WTC11 (cell line): Measurements from ENCODE around the gene TINAGL1. TPM values are rescaled to one million over a fixed set of nuclear protein-coding genes. Genes with fewer than 3 reads are reported as not detected.

ENCODE experiments used
- ATAC-seq: fragments of 200-7000 bp; cut with Tn5 transposase; 2 replicates; pipeline ENCODE4 v1.10.0; 2021; ENCODE audit warnings: mild to moderate bottlenecking, moderate library complexity
- CTCF ChIA-PET: fragments of 300-600 bp; sonication (Branson Sonifier 250); formaldehyde crosslinking; loops from one replicate; lab custom pipeline; 2021; ENCODE audit warnings: antibody characterized with exemption; lab: Charles Lee
- POLR2A ChIA-PET: fragments of 350-600 bp; sonication (Branson Sonifier 250); formaldehyde crosslinking; loops from one replicate; lab custom pipeline; 2021; ENCODE audit warnings: antibody characterized with exemption; lab: Charles Lee
- DNase-seq: peaks from one replicate; pipeline ENCODE4 v3.0.0; 2021; ENCODE audit warnings: low spot score
- H3K27ac Mint-ChIP-seq: 2 replicates; pipeline ENCODE4 v1.8.0; 2021; ENCODE audit warnings: mixed read lengths
- H3K27me3 Mint-ChIP-seq: 2 replicates; pipeline ENCODE4 v1.8.0; 2021; ENCODE audit warnings: low read depth, mild to moderate bottlenecking, moderate library complexity, mixed read lengths
- H3K36me3 Mint-ChIP-seq: 2 replicates; pipeline ENCODE4 v1.8.0; 2021; ENCODE audit warnings: mixed read lengths
- H3K4me1 Mint-ChIP-seq: 2 replicates; pipeline ENCODE4 v1.8.0; 2022; ENCODE audit warnings: mixed read lengths
- H3K4me3 Mint-ChIP-seq: 2 replicates; pipeline ENCODE4 v1.8.0; 2021; ENCODE audit warnings: mild to moderate bottlenecking, moderate library complexity, mixed read lengths
- H3K9me3 Mint-ChIP-seq: 2 replicates; pipeline ENCODE4 v1.8.0; 2021; ENCODE audit warnings: mixed read lengths
- ATF1 ChIP-seq: sonication (generic); formaldehyde crosslinking; IDR thresholded peaks from 2 replicates; pipeline ENCODE4 v1.8.1; 2023; ENCODE audit warnings: mild to moderate bottlenecking, moderate library complexity, missing genetic modification reagents
- E2F4 ChIP-seq: sonication (generic); formaldehyde crosslinking; IDR thresholded peaks from 2 replicates; pipeline ENCODE4 v1.8.1; 2022; ENCODE audit warnings: low read depth, mild to moderate bottlenecking, moderate library complexity, missing genetic modification reagents, borderline replicate concordance
- FOXK1 ChIP-seq: sonication (generic); formaldehyde crosslinking; IDR thresholded peaks from 2 replicates; pipeline ENCODE4 v1.8.0; 2022; ENCODE audit warnings: mild to moderate bottlenecking, moderate library complexity, missing genetic modification reagents
- GABPB1 ChIP-seq: sonication (generic); formaldehyde crosslinking; IDR thresholded peaks from 2 replicates; pipeline ENCODE4 v1.8.1; 2023; ENCODE audit warnings: mild to moderate bottlenecking, missing genetic modification reagents
- HMGXB4 ChIP-seq: sonication (generic); formaldehyde crosslinking; IDR thresholded peaks from 2 replicates; pipeline ENCODE4 v1.8.1; 2023; ENCODE audit warnings: mild to moderate bottlenecking, moderate library complexity, missing genetic modification reagents
- JAZF1 ChIP-seq: fragments of 250-450 bp; sonication (Bioruptor Pico); IDR thresholded peaks from 2 replicates; pipeline ENCODE4 v1.9.0; 2021; ENCODE audit warnings: moderate library complexity, mild to moderate bottlenecking, inconsistent platforms
- KAT7 ChIP-seq: sonication (generic); formaldehyde crosslinking; IDR thresholded peaks from 2 replicates; pipeline ENCODE4 v1.8.1; 2023; ENCODE audit warnings: missing genetic modification reagents, mild to moderate bottlenecking, borderline replicate concordance
- NFE2L1 ChIP-seq: sonication (generic); formaldehyde crosslinking; IDR thresholded peaks from 2 replicates; pipeline ENCODE4 v1.8.1; 2023; ENCODE audit warnings: missing genetic modification reagents
- NFYB ChIP-seq: sonication (generic); formaldehyde crosslinking; conservative IDR thresholded peaks from 2 replicates; pipeline ENCODE4 v1.8.0; 2022; ENCODE audit warnings: low read depth, missing genetic modification reagents
- PRDM15 ChIP-seq: sonication (generic); formaldehyde crosslinking; IDR thresholded peaks from 2 replicates; pipeline ENCODE4 v1.8.0; 2022; ENCODE audit warnings: missing genetic modification reagents
- SOX15 ChIP-seq: fragments of 250-450 bp; sonication (Bioruptor Pico); IDR thresholded peaks from 2 replicates; pipeline ENCODE4 v1.9.0; 2021; ENCODE audit warnings: mild to moderate bottlenecking
- TCF7 ChIP-seq: sonication (generic); formaldehyde crosslinking; IDR thresholded peaks from 2 replicates; pipeline ENCODE4 v1.8.0; 2022; ENCODE audit warnings: mild to moderate bottlenecking, low read depth, missing genetic modification reagents, moderate library complexity
- TEAD4 ChIP-seq: sonication (generic); formaldehyde crosslinking; IDR thresholded peaks from 2 replicates; pipeline ENCODE4 v1.8.0; 2022; ENCODE audit warnings: mild to moderate bottlenecking, missing genetic modification reagents
- ZBTB21 ChIP-seq: sonication (generic); formaldehyde crosslinking; IDR thresholded peaks from 2 replicates; pipeline ENCODE4 v1.8.1; 2023; ENCODE audit warnings: mild to moderate bottlenecking, missing genetic modification reagents, borderline replicate concordance
- ZBTB43 ChIP-seq: sonication (generic); formaldehyde crosslinking; IDR thresholded peaks from 2 replicates; pipeline ENCODE4 v1.8.1; 2023; ENCODE audit warnings: mild to moderate bottlenecking, missing genetic modification reagents
- ZMAT4 ChIP-seq: fragments of 250-450 bp; sonication (Bioruptor Pico); IDR thresholded peaks from 2 replicates; pipeline ENCODE4 v1.9.0; 2021; ENCODE audit warnings: mild to moderate bottlenecking
- ZNF138 ChIP-seq: sonication (generic); formaldehyde crosslinking; conservative IDR thresholded peaks from 2 replicates; pipeline ENCODE4 v1.8.1; 2022; ENCODE audit warnings: mild to moderate bottlenecking, moderate library complexity, missing genetic modification reagents
- ZNF232 ChIP-seq: sonication (generic); formaldehyde crosslinking; IDR thresholded peaks from 2 replicates; pipeline ENCODE4 v1.8.0; 2022; ENCODE audit warnings: mild to moderate bottlenecking, missing genetic modification reagents
- ZNF423 ChIP-seq: fragments of 250-450 bp; sonication (Bioruptor Pico); IDR thresholded peaks from 2 replicates; pipeline ENCODE4 v2.1.2; 2022; ENCODE audit warnings: mild to moderate bottlenecking, moderate library complexity
- ZNF532 ChIP-seq: fragments of 250-450 bp; sonication (Bioruptor Pico); IDR thresholded peaks from 2 replicates; pipeline ENCODE4 v1.9.0; 2021; ENCODE audit warnings: mild to moderate bottlenecking, borderline replicate concordance
- total RNA-seq: library from RNA; stranded (reverse); gene quantifications from 3 replicates; pipeline ENCODE4 v1.2.3, GENCODE V29; 2021

Gene TINAGL1
- total RNA-seq, 1 experiment from 2014 or later: 7.2 TPM

GRCh38 chr1:31584869-31585735 is 8.8 kb downstream of the TINAGL1 start:
- peaks cover 37% of the 10 kb centered on the region for H3K4me1 Mint-ChIP-seq
- H3K36me3 Mint-ChIP-seq: no peaks in the 10 kb centered on the region
- H3K9me3 Mint-ChIP-seq: no peaks in the 10 kb centered on the region
- DNase-seq (no peak), ATAC-seq (no peak)
- ChIA-PET POLR2A (no interaction called here), CTCF (interaction anchor here (0.8 to 1.5 kb wide), 2 partner anchors 36 to 77 kb away, joined by 3 to 4 read pairs; no protein-coding TSS in a partner anchor)
- peaks cover 16% of the 10 kb centered on the region for H3K27me3 Mint-ChIP-seq
- H3K27ac Mint-ChIP-seq: no peak overlapping the region
- H3K4me3 Mint-ChIP-seq: no peak overlapping the region
- no peak for TF ChIP-seq FOXK1 (CRISPR knock-in tag)
- TF ChIP-seq ZBTB21 (CRISPR knock-in tag): no peak

- CTCF ChIA-PET: interaction anchor here (0.6 to 1.3 kb wide), 4 partner anchors 32 to 203 kb away, joined by 3 to 9 read pairs (median 4); no protein-coding TSS in a partner anchor
- H3K4me3 Mint-ChIP-seq: no peak overlapping the region
- peaks cover 34% of the 10 kb centered on the region for H3K4me1 Mint-ChIP-seq
- no peak for TF ChIP-seq SOX15 (CRISPR knock-in tag)
- no peak for TF ChIP-seq PRDM15
- no peak for TF ChIP-seq ZNF532
- TF ChIP-seq GABPB1 (CRISPR knock-in tag): no peak
- no peak for TF ChIP-seq HMGXB4 (CRISPR knock-in tag)
- no peak for TF ChIP-seq E2F4
- TF ChIP-seq NFYB (CRISPR knock-in tag): no peak
- TF ChIP-seq ZNF423 (CRISPR knock-in tag): no peak
- TF ChIP-seq ZNF138 (CRISPR knock-in tag): no peak
- TF ChIP-seq NFE2L1 (CRISPR knock-in tag): no peak
- no peak for TF ChIP-seq ATF1 (CRISPR knock-in tag)
- no peak for TF ChIP-seq KAT7 (CRISPR knock-in tag)
- TF ChIP-seq ZMAT4 (CRISPR knock-in tag): no peak
- no peak for TF ChIP-seq TCF7 (CRISPR knock-in tag)
- TF ChIP-seq ZNF232 (CRISPR knock-in tag): no peak
- no peak for TF ChIP-seq TEAD4
- TF ChIP-seq ZBTB43 (CRISPR knock-in tag): no peak
- no peak for TF ChIP-seq JAZF1 (CRISPR knock-in tag)
- H3K9me3 Mint-ChIP-seq: no peaks in the 10 kb centered on the region
- H3K27me3 Mint-ChIP-seq: peaks cover 19% of the 10 kb centered on the region
- ATAC-seq: no peak
- no peak for DNase-seq
- no peak overlapping the region for H3K27ac Mint-ChIP-seq
- POLR2A ChIA-PET: no interaction called here
- no peaks in the 10 kb centered on the region for H3K36me3 Mint-ChIP-seq
These were observed 9.5 kb downstream of the TINAGL1 start for GRCh38 chr1:31585736-31586365.
